HepG2 (cell line): ENCODE results near the gene FYB2. TPM values are rescaled to one million over a fixed set of nuclear protein-coding genes. Genes with fewer than 3 reads are reported as not detected.

Source experiments
- HMG20B ChIP-seq: conservative IDR thresholded peaks from 2 replicates; pipeline ENCODE4 v1.6.1; 2016; ENCODE audit warnings: missing genetic modification reagents, missing compliant biosample characterization
- HMGXB3 ChIP-seq: sonication (generic); formaldehyde crosslinking; IDR thresholded peaks from 2 replicates; pipeline ENCODE4 v1.4.0; 2020; ENCODE audit warnings: missing genetic modification reagents, borderline replicate concordance
- HMGXB4 ChIP-seq, 2 experiments: sonication (generic) in 1 of 2; formaldehyde crosslinking in 1 of 2; IDR thresholded peaks; 2 replicates each; pipeline versions ENCODE4 v1.4.0 to v1.6.1; 2018 to 2020; ENCODE audit warnings: missing genetic modification reagents in 2 of 2, borderline replicate concordance in 1 of 2, low read depth in 1 of 2, mild to moderate bottlenecking in 1 of 2, missing biosample characterization in 1 of 2
- KLF13 ChIP-seq: sonication (generic); formaldehyde crosslinking; IDR thresholded peaks from 2 replicates; pipeline ENCODE4 v1.4.0; 2020; ENCODE audit warnings: mild to moderate bottlenecking, missing genetic modification reagents
- MYNN ChIP-seq: sonication (generic); formaldehyde crosslinking; IDR thresholded peaks from 2 replicates; pipeline ENCODE4 v1.4.0; 2020; ENCODE audit warnings: mild to moderate bottlenecking, low read depth, missing genetic modification reagents
- NAIF1 ChIP-seq: sonication (generic); formaldehyde crosslinking; IDR thresholded peaks from 2 replicates; pipeline ENCODE4 v1.5.0; 2020; ENCODE audit warnings: mild to moderate bottlenecking, missing genetic modification reagents, borderline replicate concordance
- POLR2A ChIP-seq, 2 experiments: IDR thresholded peaks; 2 replicates each; pipeline ENCODE4 v1.6.1; 2011; ENCODE audit warnings: low read depth in 2 of 2, low read length in 2 of 2, mild to moderate bottlenecking in 1 of 2, moderate library complexity in 1 of 2; ENCODE audit not compliant: insufficient read depth in 1 of 2
- RFXAP ChIP-seq: sonication (generic); formaldehyde crosslinking; IDR thresholded peaks from 2 replicates; pipeline ENCODE4 v1.4.0; 2020; ENCODE audit warnings: missing genetic modification reagents, borderline replicate concordance
- RXRB ChIP-seq: IDR thresholded peaks from 2 replicates; pipeline ENCODE4 v1.6.1; 2016; ENCODE audit warnings: borderline replicate concordance, missing genetic modification reagents, missing compliant biosample characterization
- TEAD3 ChIP-seq: optimal IDR thresholded peaks from 2 replicates; pipeline ENCODE3; 2016; ENCODE audit warnings: borderline replicate concordance
- ZFP1 ChIP-seq: IDR thresholded peaks from 2 replicates; pipeline ENCODE4 v1.6.1; 2016
- ZNF335 ChIP-seq: sonication (generic); formaldehyde crosslinking; IDR thresholded peaks from 2 replicates; pipeline ENCODE4 v1.4.0; 2020; ENCODE audit warnings: missing genetic modification reagents
- ZNF446 ChIP-seq: sonication (generic); formaldehyde crosslinking; IDR thresholded peaks from 2 replicates; pipeline ENCODE4 v1.5.0; 2020; ENCODE audit warnings: mild to moderate bottlenecking, missing genetic modification reagents
- ZNF616 ChIP-seq: sonication (generic); formaldehyde crosslinking; IDR thresholded peaks from 2 replicates; pipeline ENCODE4 v1.5.0; 2020; ENCODE audit warnings: low read depth, mild to moderate bottlenecking, missing genetic modification reagents
- ZNF781 ChIP-seq: sonication (generic); formaldehyde crosslinking; IDR thresholded peaks from 2 replicates; pipeline ENCODE4 v1.5.1; 2020; ENCODE audit warnings: borderline replicate concordance, mild to moderate bottlenecking, missing genetic modification reagents; ENCODE audit errors: not compliant biosample characterization
- ZNF83 ChIP-seq: sonication (generic); formaldehyde crosslinking; IDR thresholded peaks from 2 replicates; pipeline ENCODE4 v1.4.0; 2020; ENCODE audit warnings: missing genetic modification reagents, mild to moderate bottlenecking, borderline replicate concordance
- polyA plus RNA-seq, 8 experiments: library from polyadenylated mRNA; depleted of rRNA in 3 of 8; stranded (reverse) in 7 of 8; unstranded in 1 of 8; fragments of >200 nt; fragmentation: Illumina TruSeq in 4 of 8; extraction: Trizol in 4 of 8; gene quantifications; 2 replicates each; pipeline versions ENCODE4 v1.2.1 to v1.2.3, GENCODE V29; 2011 to 2016; ENCODE audit warnings: low read depth in 4 of 8, missing spikeins in 1 of 8, mixed read lengths in 1 of 8; ENCODE audit not compliant: insufficient read depth in 1 of 8
- total RNA-seq, 5 experiments: library from RNA; depleted of rRNA; stranded (reverse); fragments of >200 nt; fragmentation: Illumina TruSeq; extraction: Trizol; gene quantifications; 2 replicates each; pipeline ENCODE4 v1.2.3, GENCODE V29; 2016; ENCODE audit warnings: low read depth in 1 of 5
- TF ChIP-seq, protein P1 (sequence below): sonication (generic); formaldehyde crosslinking; IDR thresholded peaks from 2 replicates; pipeline ENCODE4 v1.4.0; 2020; ENCODE audit warnings: missing genetic modification reagents
- TF ChIP-seq, protein P2 (sequence below): sonication (generic); formaldehyde crosslinking; conservative IDR thresholded peaks from 2 replicates; pipeline ENCODE4 v1.8.0; 2022; ENCODE audit warnings: missing genetic modification reagents
- TF ChIP-seq, protein P3 (sequence below): IDR thresholded peaks from 2 replicates; pipeline ENCODE4 v1.6.1; 2016; ENCODE audit warnings: missing biosample characterization, missing genetic modification reagents, low read depth

Gene FYB2
- total and polyA plus RNA-seq, 2 of the 13 experiments (the other 11 are each of a cell fraction or from before 2014, with no cell fraction given): 1.2 to 2.7 TPM

- TF ChIP-seq, protein P1, sequence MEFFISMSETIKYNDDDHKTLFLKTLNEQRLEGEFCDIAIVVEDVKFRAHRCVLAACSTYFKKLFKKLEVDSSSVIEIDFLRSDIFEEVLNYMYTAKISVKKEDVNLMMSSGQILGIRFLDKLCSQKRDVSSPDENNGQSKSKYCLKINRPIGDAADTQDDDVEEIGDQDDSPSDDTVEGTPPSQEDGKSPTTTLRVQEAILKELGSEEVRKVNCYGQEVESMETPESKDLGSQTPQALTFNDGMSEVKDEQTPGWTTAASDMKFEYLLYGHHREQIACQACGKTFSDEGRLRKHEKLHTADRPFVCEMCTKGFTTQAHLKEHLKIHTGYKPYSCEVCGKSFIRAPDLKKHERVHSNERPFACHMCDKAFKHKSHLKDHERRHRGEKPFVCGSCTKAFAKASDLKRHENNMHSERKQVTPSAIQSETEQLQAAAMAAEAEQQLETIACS (CRISPR knock-in tag): no peak
- peak; percentile 50; the same call in 1 of the 2 replicates for TF ChIP-seq RXRB (CRISPR knock-in tag)
- peak; percentile 50 to 58; a peak in 2 of 4 replicates for TF ChIP-seq HMGXB4 (CRISPR knock-in tag; IDR thresholded peaks at IDR 0.05; ENCODE audit: borderline replicate concordance in 1 of 2, low read depth in 1 of 2)
- TF ChIP-seq RFXAP (CRISPR knock-in tag): no peak
- no peak for TF ChIP-seq ZNF446 (CRISPR knock-in tag)
- TF ChIP-seq ZNF616: no peak
- TF ChIP-seq ZNF781 (CRISPR knock-in tag): no peak
- TF ChIP-seq HMG20B: no peak
- TF ChIP-seq, protein P2, sequence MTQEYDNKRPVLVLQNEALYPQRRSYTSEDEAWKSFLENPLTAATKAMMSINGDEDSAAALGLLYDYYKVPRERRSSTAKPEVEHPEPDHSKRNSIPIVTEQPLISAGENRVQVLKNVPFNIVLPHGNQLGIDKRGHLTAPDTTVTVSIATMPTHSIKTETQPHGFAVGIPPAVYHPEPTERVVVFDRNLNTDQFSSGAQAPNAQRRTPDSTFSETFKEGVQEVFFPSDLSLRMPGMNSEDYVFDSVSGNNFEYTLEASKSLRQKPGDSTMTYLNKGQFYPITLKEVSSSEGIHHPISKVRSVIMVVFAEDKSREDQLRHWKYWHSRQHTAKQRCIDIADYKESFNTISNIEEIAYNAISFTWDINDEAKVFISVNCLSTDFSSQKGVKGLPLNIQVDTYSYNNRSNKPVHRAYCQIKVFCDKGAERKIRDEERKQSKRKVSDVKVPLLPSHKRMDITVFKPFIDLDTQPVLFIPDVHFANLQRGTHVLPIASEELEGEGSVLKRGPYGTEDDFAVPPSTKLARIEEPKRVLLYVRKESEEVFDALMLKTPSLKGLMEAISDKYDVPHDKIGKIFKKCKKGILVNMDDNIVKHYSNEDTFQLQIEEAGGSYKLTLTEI (CRISPR knock-in tag): no peak
- peak; percentile 23 for TF ChIP-seq TEAD3 (CRISPR knock-in tag)
- TF ChIP-seq, protein P3, sequence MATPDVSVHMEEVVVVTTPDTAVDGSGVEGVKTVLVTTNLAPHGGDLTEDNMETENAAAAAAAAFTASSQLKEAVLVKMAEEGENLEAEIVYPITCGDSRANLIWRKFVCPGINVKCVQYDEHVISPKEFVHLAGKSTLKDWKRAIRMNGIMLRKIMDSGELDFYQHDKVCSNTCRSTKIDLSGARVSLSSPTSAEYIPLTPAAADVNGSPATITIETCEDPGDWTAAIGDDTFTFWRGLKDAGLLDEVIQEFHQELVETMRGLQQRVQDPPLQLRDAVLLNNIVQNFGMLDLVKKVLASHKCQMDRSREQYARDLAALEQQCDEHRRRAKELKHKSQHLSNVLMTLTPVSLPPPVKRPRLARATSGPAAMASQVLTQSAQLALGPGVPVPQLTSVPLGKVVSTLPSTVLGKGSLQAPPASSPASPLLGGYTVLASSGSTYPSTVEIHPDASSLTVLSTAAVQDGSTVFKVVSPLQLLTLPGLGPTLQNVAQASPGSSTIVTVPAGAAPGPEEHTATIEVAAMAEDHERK (CRISPR knock-in tag): no peak
- TF ChIP-seq NAIF1 (CRISPR knock-in tag): peak; percentile 82; the same call in 1 of the 2 replicates
- no peak for TF ChIP-seq ZNF335 (CRISPR knock-in tag)
- no peak for TF ChIP-seq HMGXB3
- no peak for TF ChIP-seq KLF13 (CRISPR knock-in tag)
- TF ChIP-seq ZFP1: no peak
- no peak for TF ChIP-seq MYNN
- TF ChIP-seq POLR2A (IDR thresholded peaks at IDR 0.05; ENCODE audit: insufficient read depth in 1 of 2, low read depth in 2 of 2, low read length in 2 of 2): no peak
- no peak for TF ChIP-seq ZNF83 (CRISPR knock-in tag)
These were observed 1.7 kb upstream of the FYB2 start (continued) for GRCh38 chr1:56820755-56821461.
